Gastrocnemius medialis (tissue), 4 donors: ENCODE results near the gene G0S2. TPM values are rescaled to one million over a fixed set of nuclear protein-coding genes. Genes with fewer than 3 reads are reported as not detected.

Experiments used
- ATAC-seq, 2 donors: fragments of 150-250 bp; one replicate each; pipeline ENCODE4 v1.9.1; 2016
- DNase-seq, 2 donors: peaks; one replicate each; pipeline ENCODE4 v3.0.0-alpha.2; 2019
- H3K27ac ChIP-seq, 4 donors: fragments of 200-600 bp; sonication (generic); 1 replicate in 1 of 4; 2 replicates in 3 of 4; pipeline ENCODE4 v1.5.1; 2016 to 2018; ENCODE audit warnings: mild to moderate bottlenecking in 2 of 4, moderate library complexity in 1 of 4
- H3K27me3 ChIP-seq, 3 donors: fragments of 200-600 bp; sonication (generic) in 2 of 3; 1 replicate in 1 of 3; 2 replicates in 2 of 3; pipeline versions ENCODE4 v1.5.1 to v1.6.0; 2016 to 2019; ENCODE audit warnings: mild to moderate bottlenecking in 1 of 3, moderate library complexity in 1 of 3
- H3K36me3 ChIP-seq, 2 donors: fragments of 200-600 bp; sonication (generic) in 1 of 2; one replicate each; pipeline ENCODE4 v1.5.1; 2017 to 2018
- H3K4me1 ChIP-seq, 2 donors: fragments of 200-600 bp; sonication (generic) in 1 of 2; one replicate each; pipeline ENCODE4 v1.5.1; 2016 to 2017; ENCODE audit warnings: mild to moderate bottlenecking in 2 of 2
- H3K4me3 ChIP-seq, 4 donors: fragments of 200-600 bp; sonication (generic) in 3 of 4; 1 replicate in 1 of 4; 2 replicates in 3 of 4; pipeline ENCODE4 v1.5.1; 2016 to 2019; ENCODE audit warnings: mild to moderate bottlenecking in 2 of 4
- H3K9me3 ChIP-seq, 3 donors: fragments of 200-600 bp; sonication (generic) in 2 of 3; 1 replicate in 1 of 3; 2 replicates in 2 of 3; pipeline ENCODE4 v1.5.1; 2016 to 2019
- POLR2A ChIP-seq, 2 donors: fragments of 450-650 bp; IDR thresholded peaks; one replicate each; pipeline ENCODE4 v1.6.1; 2017; ENCODE audit warnings: antibody characterized with exemption in 2 of 2, mild to moderate bottlenecking in 2 of 2, moderate library complexity in 2 of 2
- in situ Hi-C, 4 donors: fragments of 200-750 bp; cut with MboI; loops; one replicate each; pipeline versions ENCODE4 v1.15.0 to v1.8.0; 2017; ENCODE audit warnings: low sequenced_read_pairs in 4 of 4
- intact Hi-C: fragments of 100-400 bp; cut with DNase I; formaldehyde crosslinking; loops from one replicate; pipeline ENCODE4 v1.15.1; 2023; ENCODE audit warnings: low total_unique reads
- total RNA-seq, 4 donors: library from RNA; depleted of rRNA; stranded (reverse); fragments of >200 nt; gene quantifications; one replicate each; pipeline versions ENCODE4 v1.1.0 to v1.2.3, GENCODE V29; 2016
- TF ChIP-seq, protein P1 (sequence below), 5 experiments: fragments of 450-650 bp in 3 of 5; fragments of 200-600 bp in 2 of 5; sonication (generic) in 2 of 5; IDR thresholded peaks in 4 of 5; conservative IDR thresholded peaks in 1 of 5; 1 replicate in 4 of 5; 2 replicates in 1 of 5; pipeline ENCODE4 v1.5.1; 2016 to 2019; ENCODE audit warnings: antibody characterized with exemption in 5 of 5, mild to moderate bottlenecking in 3 of 5, moderate library complexity in 3 of 5

The G0S2 gene
- total RNA-seq, 4 donors from 2014 or later, result 29.1 to 1,155 (median 83.4) TPM

DNA sequence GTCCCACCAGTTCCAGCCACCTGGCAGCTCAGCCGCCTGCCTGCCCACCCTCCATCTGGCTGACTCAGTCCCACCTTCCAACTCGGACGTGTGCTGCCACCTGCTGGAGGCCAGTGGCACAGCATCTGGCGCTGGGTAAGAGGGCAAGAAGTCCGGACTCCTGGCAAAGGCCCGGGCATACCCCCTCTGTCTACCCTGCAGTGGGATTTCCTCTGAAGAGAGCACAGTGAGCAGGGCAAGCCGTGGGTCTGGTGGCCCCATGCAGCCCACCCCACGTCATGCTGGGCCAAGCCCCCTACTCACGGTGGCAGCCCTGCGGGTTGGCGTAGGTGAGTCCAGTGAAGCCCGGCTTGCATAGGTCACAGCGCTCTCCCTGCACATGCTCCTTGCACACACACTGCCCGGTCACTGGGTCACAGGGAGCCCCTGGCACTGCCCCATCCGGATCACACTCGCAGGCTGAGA, 47.4 kb upstream of the G0S2 start:
- in situ Hi-C loops, result loop anchor here in 1 of 4 donors (10.0 kb wide), 1 partner anchor 63 kb away; no protein-coding TSS in a partner anchor
- H3K27ac ChIP-seq, result peak overlapping the region; percentile 83 to 94 (median 93)
- no peaks in the 10 kb centered on the region for H3K9me3 ChIP-seq
- peaks cover 58 to 59% of the 10 kb centered on the region in 2 donors for H3K4me1 ChIP-seq
- peak overlapping the region; percentile 22 to 44 (median 42) for H3K4me3 ChIP-seq
- TF ChIP-seq POLR2A (IDR thresholded peaks at IDR 0.05), result no peak
- TF ChIP-seq, protein P1, sequence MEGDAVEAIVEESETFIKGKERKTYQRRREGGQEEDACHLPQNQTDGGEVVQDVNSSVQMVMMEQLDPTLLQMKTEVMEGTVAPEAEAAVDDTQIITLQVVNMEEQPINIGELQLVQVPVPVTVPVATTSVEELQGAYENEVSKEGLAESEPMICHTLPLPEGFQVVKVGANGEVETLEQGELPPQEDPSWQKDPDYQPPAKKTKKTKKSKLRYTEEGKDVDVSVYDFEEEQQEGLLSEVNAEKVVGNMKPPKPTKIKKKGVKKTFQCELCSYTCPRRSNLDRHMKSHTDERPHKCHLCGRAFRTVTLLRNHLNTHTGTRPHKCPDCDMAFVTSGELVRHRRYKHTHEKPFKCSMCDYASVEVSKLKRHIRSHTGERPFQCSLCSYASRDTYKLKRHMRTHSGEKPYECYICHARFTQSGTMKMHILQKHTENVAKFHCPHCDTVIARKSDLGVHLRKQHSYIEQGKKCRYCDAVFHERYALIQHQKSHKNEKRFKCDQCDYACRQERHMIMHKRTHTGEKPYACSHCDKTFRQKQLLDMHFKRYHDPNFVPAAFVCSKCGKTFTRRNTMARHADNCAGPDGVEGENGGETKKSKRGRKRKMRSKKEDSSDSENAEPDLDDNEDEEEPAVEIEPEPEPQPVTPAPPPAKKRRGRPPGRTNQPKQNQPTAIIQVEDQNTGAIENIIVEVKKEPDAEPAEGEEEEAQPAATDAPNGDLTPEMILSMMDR (IDR thresholded peaks at IDR 0.05 in 4 of 5, conservative IDR thresholded peaks at IDR 0.05 in 1 of 5), result peak; percentile 93 to 99 (median 98)
- no peaks in the 10 kb centered on the region for H3K27me3 ChIP-seq
- H3K36me3 ChIP-seq, result no peaks in the 10 kb centered on the region
- peak; percentile 55 to 84 for DNase-seq
- intact Hi-C loops, result loop anchor here (1.0 to 2.0 kb wide), 4 partner anchors 25 to 66 kb away; partner anchors contain the start of gene G0S2
- peak; percentile 51 to 57 for ATAC-seq

DNA sequence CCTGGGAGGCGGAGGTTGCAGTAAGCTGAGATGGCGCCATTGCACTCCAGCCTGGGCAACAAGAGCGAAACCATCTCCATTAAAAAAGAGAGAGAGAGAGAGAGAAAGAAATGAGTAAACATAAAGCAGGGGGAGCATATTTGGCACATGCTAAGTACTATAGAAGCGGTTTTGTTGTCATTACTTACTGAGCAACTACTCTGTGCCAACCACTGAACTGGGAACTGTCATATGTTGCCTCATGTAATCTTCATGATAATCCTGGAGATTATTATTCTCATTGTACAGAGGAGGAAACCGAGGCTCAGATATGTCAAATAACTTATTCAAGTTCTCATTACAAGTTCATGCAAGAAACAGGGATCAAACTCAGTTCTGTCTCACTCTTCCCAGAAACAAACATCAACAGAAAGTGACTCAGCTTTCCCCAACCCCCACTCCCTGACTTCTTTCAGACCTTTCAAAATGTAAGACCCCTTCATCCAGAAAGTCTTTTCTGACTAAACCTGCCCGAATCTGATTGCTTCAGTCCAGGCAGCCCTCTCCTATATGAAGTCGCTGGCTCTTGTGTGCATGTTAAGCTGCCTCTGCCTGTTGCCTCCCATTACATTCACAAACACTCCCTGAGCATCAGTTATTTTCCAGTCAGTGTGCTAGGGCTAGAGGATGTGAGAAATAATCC, 46.5 kb upstream of the G0S2 start:
- H3K27ac ChIP-seq, result peak overlapping the region in 2 of 4 donors; percentile 83 to 94
- no peak for TF ChIP-seq POLR2A (IDR thresholded peaks at IDR 0.05)
- TF ChIP-seq, protein P1 (IDR thresholded peaks at IDR 0.05 in 4 of 5, conservative IDR thresholded peaks at IDR 0.05 in 1 of 5), result no peak
- H3K4me3 ChIP-seq, result no peak overlapping the region
- no peak for DNase-seq
- H3K9me3 ChIP-seq, result no peaks in the 10 kb centered on the region
- H3K36me3 ChIP-seq, result no peaks in the 10 kb centered on the region
- intact Hi-C loops, result no loop called here
- H3K4me1 ChIP-seq, result peaks cover 57 to 59% of the 10 kb centered on the region in 2 donors
- H3K27me3 ChIP-seq, result no peaks in the 10 kb centered on the region
- ATAC-seq, result no peak
- in situ Hi-C loops, result loop anchor here in 1 of 4 donors (10.0 kb wide), 1 partner anchor 64 kb away; no protein-coding TSS in a partner anchor

- H3K4me1 ChIP-seq, result peaks cover 47 to 49% of the 10 kb centered on the region in 2 donors
- TF ChIP-seq POLR2A (IDR thresholded peaks at IDR 0.05), result no peak
- TF ChIP-seq, protein P1 (IDR thresholded peaks at IDR 0.05 in 4 of 5, conservative IDR thresholded peaks at IDR 0.05 in 1 of 5), result no peak
Observed at GRCh38 chr1:209629621-209630382, 45.4 kb upstream of the G0S2 start.

DNA sequence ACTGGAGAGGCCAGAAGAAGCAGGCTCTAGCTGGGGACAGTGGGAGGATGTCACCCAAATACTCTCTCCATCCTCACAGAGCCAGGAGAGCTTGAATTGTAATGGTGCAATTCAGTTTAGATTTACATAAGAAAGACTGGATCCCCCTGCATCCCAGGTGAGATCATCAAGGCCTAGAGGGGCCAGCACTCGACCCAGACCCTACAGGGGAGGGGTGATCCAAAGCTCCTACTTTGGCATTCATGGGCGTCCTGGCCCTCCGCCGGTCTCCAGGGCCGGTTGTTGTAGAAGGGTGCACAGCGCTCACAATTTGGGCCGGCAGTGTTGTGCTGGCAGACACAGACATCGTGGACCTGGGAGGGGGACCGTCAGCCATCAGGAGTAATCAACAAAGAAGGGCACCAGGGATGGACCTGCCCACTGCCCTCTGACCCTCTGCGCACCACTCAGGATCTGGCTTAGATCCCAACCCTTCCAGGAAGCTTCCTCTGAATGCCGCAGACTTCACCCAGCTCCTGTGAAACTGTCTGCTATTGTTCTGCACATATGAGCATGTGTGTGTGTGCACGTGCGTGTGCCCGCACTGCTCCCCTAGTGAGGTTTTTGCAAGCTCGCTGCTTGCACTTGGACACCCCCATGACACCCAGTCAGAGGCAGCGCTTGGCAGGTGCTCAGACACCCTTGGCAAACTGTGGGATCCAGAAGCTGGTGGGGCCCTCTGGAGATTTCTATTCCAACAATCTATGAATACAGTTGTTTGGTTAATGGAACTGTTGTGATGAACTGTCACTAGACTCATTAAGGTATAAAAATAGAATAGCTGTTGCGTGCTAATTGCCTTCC, 44.6 kb upstream of the G0S2 start:
- TF ChIP-seq POLR2A (IDR thresholded peaks at IDR 0.05), result no peak
- TF ChIP-seq, protein P1 (IDR thresholded peaks at IDR 0.05 in 4 of 5, conservative IDR thresholded peaks at IDR 0.05 in 1 of 5), result no peak
- in situ Hi-C loops (loop anchor here in 3 of 4 donors (10.0 kb wide), 2 partner anchors 54 to 56 kb away; no protein-coding TSS in a partner anchor), intact Hi-C loops (no loop called here)
- ATAC-seq (no peak), DNase-seq (no peak)
- no peaks in the 10 kb centered on the region for H3K9me3 ChIP-seq
- H3K36me3 ChIP-seq, result no peaks in the 10 kb centered on the region
- peaks cover 40 to 43% of the 10 kb centered on the region in 2 donors for H3K4me1 ChIP-seq
- no peak overlapping the region for H3K4me3 ChIP-seq
- no peaks in the 10 kb centered on the region for H3K27me3 ChIP-seq
- H3K27ac ChIP-seq, result peak overlapping the region; percentile 30 to 64 (median 41)

More at GRCh38 chr1:209629621-209630382, 45.4 kb upstream of the G0S2 start:
- Histone ChIP-seq H3K4me3 (no peak overlapping the region), H3K36me3 (no peaks in the 10 kb centered on the region), H3K9me3 (no peaks in the 10 kb centered on the region), H3K27ac (peak overlapping the region; percentile 6 to 64 (median 41)), H3K27me3 (no peaks in the 10 kb centered on the region)
- DNase-seq, result no peak
- no peak for ATAC-seq
- in situ Hi-C loops, result loop anchor here in 3 of 4 donors (10.0 kb wide), 3 partner anchors 55 to 65 kb away; no protein-coding TSS in a partner anchor
- intact Hi-C loops, result no loop called here
